ENCODE data around the gene INPP5D.
A peak's percentile ranks its signal among the peaks of the same experiment; 100 is the strongest.

Gene INPP5D

GRCh38 chr2:233114421-233114861 is 54.3 kb downstream of the INPP5D start:
- no peak for TF ChIP-seq CTCF (IDR thresholded peaks at IDR 0.05; ENCODE audit: control insufficient read depth, insufficient read depth, low read depth, low read length, missing control alignments)
- no peak overlapping the region for H3K4me3 ChIP-seq (ENCODE audit: control insufficient read depth, low read depth, low read length)
- DNase-seq (ENCODE audit: low read depth): no peak

- DNase-seq (ENCODE audit: low read depth): no peak
- TF ChIP-seq CTCF (IDR thresholded peaks at IDR 0.05; ENCODE audit: control insufficient read depth, insufficient read depth, low read depth, low read length, missing control alignments): no peak
- no peak overlapping the region for H3K4me3 ChIP-seq (ENCODE audit: control insufficient read depth, low read depth, low read length)
Measured at GRCh38 chr2:233115121-233115520, 55.0 kb downstream of the INPP5D start.

GRCh38 chr2:233115741-233116140 is 55.6 kb downstream of the INPP5D start:
- no peak for TF ChIP-seq CTCF (IDR thresholded peaks at IDR 0.05; ENCODE audit: control insufficient read depth, insufficient read depth, low read depth, low read length, missing control alignments)
- peak; percentile 3 for DNase-seq (ENCODE audit: low read depth)
- H3K4me3 ChIP-seq (ENCODE audit: control insufficient read depth, low read depth, low read length): no peak overlapping the region

DNA sequence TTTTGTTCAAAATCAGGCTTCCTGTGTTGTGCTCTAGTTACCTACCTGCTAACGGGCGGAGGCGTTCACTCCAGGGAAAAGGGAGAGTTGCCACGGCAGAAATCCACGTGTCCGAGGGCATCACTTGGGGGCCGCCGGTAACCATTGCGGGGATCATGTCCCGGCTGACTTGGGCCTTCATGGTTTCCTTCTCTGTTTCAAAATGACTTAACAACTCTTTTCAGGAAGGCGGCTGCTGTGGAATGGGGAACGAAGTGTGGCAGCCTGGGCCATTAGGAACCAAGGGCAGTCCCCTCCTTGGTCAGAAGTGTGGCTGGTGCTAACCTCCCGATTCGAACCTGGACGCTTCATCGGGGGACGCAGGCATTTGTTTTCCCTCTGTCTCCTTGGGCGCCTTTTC is 56.8 kb downstream of the INPP5D start:
- no peak for TF ChIP-seq CTCF (IDR thresholded peaks at IDR 0.05; ENCODE audit: control insufficient read depth, insufficient read depth, low read depth, low read length, missing control alignments)
- no peak overlapping the region for H3K4me3 ChIP-seq (ENCODE audit: control insufficient read depth, low read depth, low read length)
- no peak for DNase-seq (ENCODE audit: low read depth)

GRCh38 chr2:233117351-233117750 is 57.2 kb downstream of the INPP5D start:
- DNase-seq (ENCODE audit: low read depth): no peak
- TF ChIP-seq CTCF (IDR thresholded peaks at IDR 0.05; ENCODE audit: control insufficient read depth, insufficient read depth, low read depth, low read length, missing control alignments): no peak
- H3K4me3 ChIP-seq (ENCODE audit: control insufficient read depth, low read depth, low read length): no peak overlapping the region

DNA sequence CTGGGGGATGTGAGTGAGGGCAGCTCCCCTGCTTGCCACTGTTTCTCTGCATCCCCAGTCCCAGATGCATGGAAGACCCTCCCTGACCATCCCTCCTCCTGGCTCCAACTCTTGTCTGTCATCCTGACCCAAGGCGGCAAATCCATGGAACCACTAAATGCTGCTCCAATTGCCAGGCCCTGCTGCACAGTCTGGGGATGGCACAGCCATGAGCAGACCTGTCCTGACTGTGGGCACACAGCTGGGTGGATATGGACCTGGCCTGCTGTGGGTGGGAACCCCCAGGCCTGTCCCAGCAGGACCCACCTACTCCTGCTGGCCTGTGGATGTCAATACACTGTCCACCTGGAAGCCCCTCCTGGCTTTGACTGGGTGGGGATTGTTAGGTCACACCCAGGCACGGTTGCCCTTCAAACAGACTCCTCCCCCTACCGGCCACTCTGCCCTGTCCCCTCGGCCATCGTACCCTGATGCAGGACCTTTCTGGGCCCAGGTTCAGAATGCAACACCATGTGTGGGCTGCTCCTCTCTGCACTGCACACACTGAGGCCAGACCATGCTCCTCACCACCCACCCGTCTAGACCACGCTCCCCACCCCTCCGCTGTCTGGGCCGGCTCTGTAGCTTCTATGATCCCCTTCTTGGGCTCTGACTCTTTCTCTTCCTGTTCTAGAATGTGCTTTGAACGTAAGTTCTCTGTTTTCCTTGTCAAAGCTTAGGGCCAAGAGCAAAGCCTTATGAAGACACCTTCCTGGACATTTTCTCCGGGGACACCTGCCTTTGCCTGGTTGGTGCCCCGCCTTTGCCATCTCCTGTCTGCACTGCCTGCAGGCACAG is 57.9 kb downstream of the INPP5D start:
- no peak overlapping the region for H3K4me3 ChIP-seq (ENCODE audit: control insufficient read depth, low read depth, low read length)
- DNase-seq (ENCODE audit: low read depth): no peak
- TF ChIP-seq CTCF (IDR thresholded peaks at IDR 0.05; ENCODE audit: control insufficient read depth, insufficient read depth, low read depth, low read length, missing control alignments): no peak

All from AG09309 (cell line).